WTC11 (cell line): ENCODE measurements around the gene PAPPA2. TPM values are rescaled to one million over a fixed set of nuclear protein-coding genes. Genes with fewer than 3 reads are reported as not detected.

Experiments used
- ATAC-seq: fragments of 200-7000 bp; cut with Tn5 transposase; 2 replicates; pipeline ENCODE4 v1.10.0; 2021; ENCODE audit warnings: mild to moderate bottlenecking, moderate library complexity
- CTCF ChIA-PET: fragments of 300-600 bp; sonication (Branson Sonifier 250); formaldehyde crosslinking; loops from one replicate; lab custom pipeline; 2021; ENCODE audit warnings: antibody characterized with exemption; lab: Charles Lee
- POLR2A ChIA-PET: fragments of 350-600 bp; sonication (Branson Sonifier 250); formaldehyde crosslinking; loops from one replicate; lab custom pipeline; 2021; ENCODE audit warnings: antibody characterized with exemption; lab: Charles Lee
- DNase-seq: peaks from one replicate; pipeline ENCODE4 v3.0.0; 2021; ENCODE audit warnings: low spot score
- H3K27ac Mint-ChIP-seq: 2 replicates; pipeline ENCODE4 v1.8.0; 2021; ENCODE audit warnings: mixed read lengths
- H3K27me3 Mint-ChIP-seq: 2 replicates; pipeline ENCODE4 v1.8.0; 2021; ENCODE audit warnings: low read depth, mild to moderate bottlenecking, moderate library complexity, mixed read lengths
- H3K36me3 Mint-ChIP-seq: 2 replicates; pipeline ENCODE4 v1.8.0; 2021; ENCODE audit warnings: mixed read lengths
- H3K4me1 Mint-ChIP-seq: 2 replicates; pipeline ENCODE4 v1.8.0; 2022; ENCODE audit warnings: mixed read lengths
- H3K4me3 Mint-ChIP-seq: 2 replicates; pipeline ENCODE4 v1.8.0; 2021; ENCODE audit warnings: mild to moderate bottlenecking, moderate library complexity, mixed read lengths
- H3K9me3 Mint-ChIP-seq: 2 replicates; pipeline ENCODE4 v1.8.0; 2021; ENCODE audit warnings: mixed read lengths
- ARID4B ChIP-seq: sonication (generic); formaldehyde crosslinking; IDR thresholded peaks from 2 replicates; pipeline ENCODE4 v1.8.0; 2023; ENCODE audit warnings: missing genetic modification reagents, mild to moderate bottlenecking, borderline replicate concordance
- ATF1 ChIP-seq: sonication (generic); formaldehyde crosslinking; IDR thresholded peaks from 2 replicates; pipeline ENCODE4 v1.8.1; 2023; ENCODE audit warnings: mild to moderate bottlenecking, moderate library complexity, missing genetic modification reagents
- CBFB ChIP-seq: sonication (generic); formaldehyde crosslinking; IDR thresholded peaks from 2 replicates; pipeline ENCODE4 v1.8.1; 2022; ENCODE audit warnings: mild to moderate bottlenecking, low read depth, missing genetic modification reagents
- CREB1 ChIP-seq: sonication (generic); formaldehyde crosslinking; IDR thresholded peaks from 2 replicates; pipeline ENCODE4 v1.8.0; 2023; ENCODE audit warnings: mild to moderate bottlenecking, missing genetic modification reagents
- ELF4 ChIP-seq: sonication (generic); formaldehyde crosslinking; IDR thresholded peaks from 2 replicates; pipeline ENCODE4 v1.8.1; 2022; ENCODE audit warnings: low read depth, mild to moderate bottlenecking, moderate library complexity, missing genetic modification reagents
- ETV6 ChIP-seq: sonication (generic); formaldehyde crosslinking; IDR thresholded peaks from 2 replicates; pipeline ENCODE4 v1.8.1; 2022; ENCODE audit warnings: mild to moderate bottlenecking, missing genetic modification reagents
- GABPB1 ChIP-seq: sonication (generic); formaldehyde crosslinking; IDR thresholded peaks from 2 replicates; pipeline ENCODE4 v1.8.1; 2023; ENCODE audit warnings: mild to moderate bottlenecking, missing genetic modification reagents
- NFYB ChIP-seq: sonication (generic); formaldehyde crosslinking; conservative IDR thresholded peaks from 2 replicates; pipeline ENCODE4 v1.8.0; 2022; ENCODE audit warnings: low read depth, missing genetic modification reagents
- NR1H2 ChIP-seq: sonication (generic); formaldehyde crosslinking; IDR thresholded peaks from 2 replicates; pipeline ENCODE4 v1.9.0; 2021; ENCODE audit warnings: mild to moderate bottlenecking, moderate library complexity, missing genetic modification reagents
- PRRX2 ChIP-seq: fragments of 250-450 bp; sonication (Bioruptor Pico); IDR thresholded peaks from 2 replicates; pipeline ENCODE4 v1.8.0; 2021; ENCODE audit warnings: mild to moderate bottlenecking
- SMAD3 ChIP-seq: sonication (generic); formaldehyde crosslinking; IDR thresholded peaks from 2 replicates; pipeline ENCODE4 v1.8.0; 2022; ENCODE audit warnings: missing genetic modification reagents, mild to moderate bottlenecking, borderline replicate concordance
- ZNF425 ChIP-seq: fragments of 250-450 bp; sonication (Bioruptor Pico); conservative IDR thresholded peaks from 2 replicates; pipeline ENCODE4 v1.9.0; 2021; ENCODE audit warnings: mild to moderate bottlenecking
- total RNA-seq: library from RNA; stranded (reverse); gene quantifications from 3 replicates; pipeline ENCODE4 v1.2.3, GENCODE V29; 2021
- TF ChIP-seq, protein P1 (sequence below): sonication (generic); formaldehyde crosslinking; conservative IDR thresholded peaks from 2 replicates; pipeline ENCODE4 v1.8.1; 2023; ENCODE audit warnings: mild to moderate bottlenecking, low read depth, missing genetic modification reagents, moderate library complexity
- TF ChIP-seq, protein P2 (sequence below): fragments of 250-450 bp; sonication (Bioruptor Pico); IDR thresholded peaks from 2 replicates; pipeline ENCODE4 v1.8.0; 2021; ENCODE audit warnings: mild to moderate bottlenecking
- TF ChIP-seq, protein P3 (sequence below): sonication (generic); formaldehyde crosslinking; IDR thresholded peaks from 2 replicates; pipeline ENCODE4 v1.8.1; 2023; ENCODE audit warnings: mild to moderate bottlenecking, moderate library complexity, missing genetic modification reagents
- TF ChIP-seq, protein P4 (sequence below): fragments of 250-450 bp; sonication (Bioruptor Pico); IDR thresholded peaks from 2 replicates; pipeline ENCODE4 v1.9.0; 2021; ENCODE audit warnings: moderate library complexity, mild to moderate bottlenecking, inconsistent platforms, borderline replicate concordance

The PAPPA2 gene
- total RNA-seq, 1 experiment from 2014 or later: 0.74 TPM

DNA sequence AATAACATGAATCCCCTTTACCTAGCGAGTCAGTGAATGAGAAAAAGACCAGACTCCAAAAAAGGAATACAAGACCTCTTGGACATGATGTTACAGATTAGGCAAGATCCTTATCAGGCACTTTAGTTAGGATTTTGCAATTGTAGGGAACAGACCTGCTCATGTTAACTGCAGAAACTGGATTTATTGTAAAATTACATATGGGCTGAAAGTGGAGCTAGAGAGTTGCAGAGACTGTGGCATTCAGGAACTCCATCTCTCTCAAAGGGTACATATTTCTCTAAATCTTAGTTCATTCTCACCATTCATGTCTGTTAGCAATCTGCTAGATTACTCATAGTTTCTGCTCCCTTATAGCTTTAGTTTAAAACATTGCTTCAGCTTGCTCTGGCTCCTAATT is 142.2 kb downstream of the PAPPA2 start (continued):
- TF ChIP-seq CREB1: no peak
- no peak for TF ChIP-seq ELF4 (CRISPR knock-in tag)
- TF ChIP-seq ATF1 (CRISPR knock-in tag): no peak
- TF ChIP-seq, protein P1, sequence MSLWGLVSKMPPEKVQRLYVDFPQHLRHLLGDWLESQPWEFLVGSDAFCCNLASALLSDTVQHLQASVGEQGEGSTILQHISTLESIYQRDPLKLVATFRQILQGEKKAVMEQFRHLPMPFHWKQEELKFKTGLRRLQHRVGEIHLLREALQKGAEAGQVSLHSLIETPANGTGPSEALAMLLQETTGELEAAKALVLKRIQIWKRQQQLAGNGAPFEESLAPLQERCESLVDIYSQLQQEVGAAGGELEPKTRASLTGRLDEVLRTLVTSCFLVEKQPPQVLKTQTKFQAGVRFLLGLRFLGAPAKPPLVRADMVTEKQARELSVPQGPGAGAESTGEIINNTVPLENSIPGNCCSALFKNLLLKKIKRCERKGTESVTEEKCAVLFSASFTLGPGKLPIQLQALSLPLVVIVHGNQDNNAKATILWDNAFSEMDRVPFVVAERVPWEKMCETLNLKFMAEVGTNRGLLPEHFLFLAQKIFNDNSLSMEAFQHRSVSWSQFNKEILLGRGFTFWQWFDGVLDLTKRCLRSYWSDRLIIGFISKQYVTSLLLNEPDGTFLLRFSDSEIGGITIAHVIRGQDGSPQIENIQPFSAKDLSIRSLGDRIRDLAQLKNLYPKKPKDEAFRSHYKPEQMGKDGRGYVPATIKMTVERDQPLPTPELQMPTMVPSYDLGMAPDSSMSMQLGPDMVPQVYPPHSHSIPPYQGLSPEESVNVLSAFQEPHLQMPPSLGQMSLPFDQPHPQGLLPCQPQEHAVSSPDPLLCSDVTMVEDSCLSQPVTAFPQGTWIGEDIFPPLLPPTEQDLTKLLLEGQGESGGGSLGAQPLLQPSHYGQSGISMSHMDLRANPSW (CRISPR knock-in tag): no peak
- TF ChIP-seq, protein P2, sequence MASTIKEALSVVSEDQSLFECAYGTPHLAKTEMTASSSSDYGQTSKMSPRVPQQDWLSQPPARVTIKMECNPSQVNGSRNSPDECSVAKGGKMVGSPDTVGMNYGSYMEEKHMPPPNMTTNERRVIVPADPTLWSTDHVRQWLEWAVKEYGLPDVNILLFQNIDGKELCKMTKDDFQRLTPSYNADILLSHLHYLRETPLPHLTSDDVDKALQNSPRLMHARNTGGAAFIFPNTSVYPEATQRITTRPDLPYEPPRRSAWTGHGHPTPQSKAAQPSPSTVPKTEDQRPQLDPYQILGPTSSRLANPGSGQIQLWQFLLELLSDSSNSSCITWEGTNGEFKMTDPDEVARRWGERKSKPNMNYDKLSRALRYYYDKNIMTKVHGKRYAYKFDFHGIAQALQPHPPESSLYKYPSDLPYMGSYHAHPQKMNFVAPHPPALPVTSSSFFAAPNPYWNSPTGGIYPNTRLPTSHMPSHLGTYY (CRISPR knock-in tag): no peak

DNA sequence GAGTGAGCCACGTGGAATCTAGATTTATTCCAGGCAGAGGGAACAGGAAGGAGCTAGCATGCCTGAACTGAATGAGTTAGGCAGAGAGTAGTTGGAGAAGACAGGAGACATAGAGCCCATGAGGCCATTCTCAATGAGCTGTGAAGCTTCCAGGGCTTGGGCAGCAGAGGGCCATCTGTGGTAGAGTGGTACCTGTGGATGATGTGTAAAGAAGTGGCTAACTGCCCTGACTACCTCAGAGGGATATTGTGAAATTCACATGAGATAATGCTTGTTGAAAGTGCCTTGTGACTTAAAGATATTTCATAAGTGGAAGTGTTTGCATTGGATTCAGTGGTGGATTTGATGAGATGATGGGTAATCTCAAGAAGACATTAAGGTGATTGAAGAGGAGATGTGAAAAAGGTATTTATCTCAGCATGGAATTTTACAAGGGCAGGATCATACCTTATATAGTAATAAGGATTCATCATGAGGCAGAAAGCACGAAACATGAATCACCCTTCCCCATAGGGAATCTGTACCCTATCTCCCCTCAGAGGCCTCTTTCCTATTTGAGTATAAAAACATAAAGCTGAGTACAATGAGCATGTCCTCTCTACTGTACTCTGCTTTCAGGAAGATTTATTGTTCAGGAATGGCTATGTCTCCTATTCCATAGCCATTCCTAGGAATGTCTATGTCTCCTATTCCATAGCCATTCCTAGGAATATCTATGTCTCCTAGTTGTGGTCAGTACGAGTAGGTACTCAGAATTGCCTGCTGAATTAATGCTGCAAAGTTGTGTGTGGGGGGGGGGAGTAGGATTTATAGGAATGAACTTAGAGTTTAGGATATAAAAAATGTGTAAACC is 146.8 kb downstream of the PAPPA2 start:
- H3K27ac Mint-ChIP-seq: no peak overlapping the region; the same call in 1 of the 2 replicates
- H3K9me3 Mint-ChIP-seq: no peaks in the 10 kb centered on the region
- ATAC-seq (no peak), DNase-seq (no peak)
- no peaks in the 10 kb centered on the region for H3K36me3 Mint-ChIP-seq
- H3K27me3 Mint-ChIP-seq: no peaks in the 10 kb centered on the region
- no peaks in the 10 kb centered on the region for H3K4me1 Mint-ChIP-seq
- ChIA-PET POLR2A (no interaction called here), CTCF (no interaction called here)
- TF ChIP-seq SMAD3 (CRISPR knock-in tag): no peak
- TF ChIP-seq, protein P3, sequence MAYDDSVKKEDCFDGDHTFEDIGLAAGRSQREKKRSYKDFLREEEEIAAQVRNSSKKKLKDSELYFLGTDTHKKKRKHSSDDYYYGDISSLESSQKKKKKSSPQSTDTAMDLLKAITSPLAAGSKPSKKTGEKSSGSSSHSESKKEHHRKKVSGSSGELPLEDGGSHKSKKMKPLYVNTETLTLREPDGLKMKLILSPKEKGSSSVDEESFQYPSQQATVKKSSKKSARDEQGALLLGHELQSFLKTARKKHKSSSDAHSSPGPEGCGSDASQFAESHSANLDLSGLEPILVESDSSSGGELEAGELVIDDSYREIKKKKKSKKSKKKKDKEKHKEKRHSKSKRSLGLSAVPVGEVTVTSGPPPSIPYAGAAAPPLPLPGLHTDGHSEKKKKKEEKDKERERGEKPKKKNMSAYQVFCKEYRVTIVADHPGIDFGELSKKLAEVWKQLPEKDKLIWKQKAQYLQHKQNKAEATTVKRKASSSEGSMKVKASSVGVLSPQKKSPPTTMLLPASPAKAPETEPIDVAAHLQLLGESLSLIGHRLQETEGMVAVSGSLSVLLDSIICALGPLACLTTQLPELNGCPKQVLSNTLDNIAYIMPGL (CRISPR knock-in tag): no peak
- H3K4me3 Mint-ChIP-seq: no peak overlapping the region

- TF ChIP-seq ETV6 (CRISPR knock-in tag): no peak
- TF ChIP-seq NR1H2 (CRISPR knock-in tag): no peak
- no peak for TF ChIP-seq CBFB (CRISPR knock-in tag)
- no peak for TF ChIP-seq CREB1
- no peak for TF ChIP-seq PRRX2 (CRISPR knock-in tag)
- TF ChIP-seq GABPB1 (CRISPR knock-in tag): no peak
- TF ChIP-seq, all 79 proteins: peak for 0
- DNase-seq (no peak), ATAC-seq (no peak)
- CTCF ChIA-PET: no interaction called here
- POLR2A ChIA-PET: no interaction called here
- no peaks in the 10 kb centered on the region for H3K4me1 Mint-ChIP-seq
- no peak overlapping the region for H3K4me3 Mint-ChIP-seq
- no peaks in the 10 kb centered on the region for H3K27me3 Mint-ChIP-seq
- no peaks in the 10 kb centered on the region for H3K36me3 Mint-ChIP-seq
- H3K27ac Mint-ChIP-seq: no peak overlapping the region
- no peaks in the 10 kb centered on the region for H3K9me3 Mint-ChIP-seq
These were observed 149.8 kb downstream of the PAPPA2 start for GRCh38 chr1:176612791-176613190.

DNA sequence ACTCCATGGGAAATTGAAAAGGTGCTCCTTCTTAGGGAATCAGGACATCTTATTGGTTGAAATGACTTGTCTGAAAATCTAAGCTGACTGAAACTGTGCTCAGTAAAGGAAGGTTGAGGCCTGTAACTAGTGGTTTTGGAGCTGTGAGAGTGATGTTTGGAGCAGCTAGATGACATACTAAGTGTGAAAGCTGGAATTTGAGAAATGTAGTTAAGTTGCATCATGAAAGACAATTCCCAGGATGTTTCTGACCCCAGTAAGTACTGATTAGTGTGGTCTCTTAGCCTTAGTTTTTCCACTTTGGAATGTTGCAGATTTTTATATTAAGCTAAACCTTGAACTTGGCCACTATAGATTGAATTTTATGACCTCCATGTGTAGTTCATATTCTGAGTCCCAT is 154.9 kb downstream of the PAPPA2 start:
- Mint-ChIP-seq H3K4me1 (no peaks in the 10 kb centered on the region), H3K9me3 (peaks cover 7% of the 10 kb centered on the region), H3K36me3 (no peaks in the 10 kb centered on the region), H3K27ac (no peak overlapping the region), H3K27me3 (no peaks in the 10 kb centered on the region), H3K4me3 (no peak overlapping the region)
- DNase-seq: no peak
- ChIA-PET CTCF (no interaction called here), POLR2A (no interaction called here)
- no peak for ATAC-seq
- TF ChIP-seq ARID4B (CRISPR knock-in tag) (no peak), NFYB (CRISPR knock-in tag) (no peak), ZNF425 (CRISPR knock-in tag) (no peak), CREB1 (no peak)
- TF ChIP-seq, protein P4, sequence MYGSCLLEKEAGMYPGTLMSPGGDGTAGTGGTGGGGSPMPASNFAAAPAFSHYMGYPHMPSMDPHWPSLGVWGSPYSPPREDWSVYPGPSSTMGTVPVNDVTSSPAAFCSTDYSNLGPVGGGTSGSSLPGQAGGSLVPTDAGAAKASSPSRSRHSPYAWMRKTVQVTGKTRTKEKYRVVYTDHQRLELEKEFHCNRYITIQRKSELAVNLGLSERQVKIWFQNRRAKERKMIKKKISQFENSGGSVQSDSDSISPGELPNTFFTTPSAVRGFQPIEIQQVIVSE (CRISPR knock-in tag): no peak
